NCI-H1417 treated with DMSO at 0.1 percent for 48 hours (cell line): Measurements from ENCODE around the gene OSR1.
"Not testable (repeated sequence)": the region's sequence is repeated elsewhere in the genome, so short reads cannot be mapped to it uniquely, and the experiment has no call there.

ENCODE experiments used
- DNase-seq: peaks from one replicate; lab custom pipeline; 2025; lab: John Stamatoyannopoulos, UW

The OSR1 gene

GRCh38 chr2:19358242-19359020, at the start of gene OSR1:
Gene OSR1, minus strand, starts transcription at chr2:19358623. Its CDS starts 4,818 bp downstream, at chr2:19353805.
- DNase-seq: no peak

- DNase-seq: no peak
These were observed 45.4 kb upstream of the OSR1 start for GRCh38 chr2:19403785-19404184.

DNA sequence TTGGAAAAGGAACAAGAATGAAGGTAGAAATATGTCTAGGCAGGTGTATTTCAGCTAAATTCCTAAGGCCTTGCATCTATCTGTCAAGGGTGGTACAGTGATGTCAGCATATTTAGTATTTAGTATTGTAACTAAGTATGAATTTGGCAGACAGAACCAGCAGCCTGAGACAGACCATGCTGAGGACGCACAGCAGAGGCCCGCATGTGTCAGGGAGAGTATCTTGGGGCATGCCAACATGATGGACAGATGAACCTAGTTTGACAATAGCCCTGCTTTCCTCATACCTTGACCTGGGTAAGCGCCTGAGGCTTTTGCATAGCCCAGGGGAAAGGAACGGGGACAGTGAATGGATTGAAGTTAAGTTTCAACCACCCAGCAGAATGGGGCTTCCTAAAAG, 33.8 kb upstream of the OSR1 start:
- no peak for DNase-seq

- not testable (repeated sequence) for DNase-seq
These were observed 31.0 kb upstream of the OSR1 start for GRCh38 chr2:19389469-19389868.

DNA sequence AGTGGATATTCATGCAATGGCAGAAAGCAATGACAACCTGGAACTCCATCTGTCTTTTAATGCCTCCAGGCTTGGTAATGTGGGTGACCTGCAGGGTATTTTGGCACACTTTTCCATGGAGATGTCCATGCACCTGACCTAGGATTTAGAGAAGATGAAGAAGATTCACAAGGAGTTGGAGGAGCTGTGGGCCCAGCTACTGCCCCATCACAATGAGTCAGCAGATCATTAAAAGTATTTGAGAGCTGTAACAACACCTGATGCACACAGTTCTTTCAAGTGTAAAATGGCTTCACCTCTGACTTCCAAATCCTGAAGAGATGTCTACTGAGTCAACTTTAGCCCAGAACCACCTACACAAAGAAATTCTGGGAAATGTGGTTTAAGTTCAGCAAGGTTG, 22.1 kb upstream of the OSR1 start:
- no peak for DNase-seq

DNA sequence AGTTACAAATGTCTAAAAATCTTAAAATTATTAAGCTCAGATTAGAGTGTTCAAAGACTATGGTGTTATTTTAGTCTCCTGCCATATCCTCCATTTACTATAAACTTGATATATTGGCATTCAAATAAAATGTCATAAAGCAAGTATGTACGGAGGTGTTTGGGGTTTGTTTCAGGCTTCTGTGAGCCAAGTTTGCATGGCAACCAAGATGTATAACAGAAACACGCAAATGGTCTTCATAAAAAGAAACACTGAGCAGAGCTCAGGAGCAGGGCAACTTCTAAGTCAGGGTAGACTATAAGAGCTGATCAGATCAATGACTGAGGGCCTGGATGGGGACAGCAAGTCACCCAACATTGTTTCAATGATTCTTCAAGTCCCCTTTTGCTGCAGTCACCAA, 20.5 kb upstream of the OSR1 start:
- DNase-seq: no peak

DNA sequence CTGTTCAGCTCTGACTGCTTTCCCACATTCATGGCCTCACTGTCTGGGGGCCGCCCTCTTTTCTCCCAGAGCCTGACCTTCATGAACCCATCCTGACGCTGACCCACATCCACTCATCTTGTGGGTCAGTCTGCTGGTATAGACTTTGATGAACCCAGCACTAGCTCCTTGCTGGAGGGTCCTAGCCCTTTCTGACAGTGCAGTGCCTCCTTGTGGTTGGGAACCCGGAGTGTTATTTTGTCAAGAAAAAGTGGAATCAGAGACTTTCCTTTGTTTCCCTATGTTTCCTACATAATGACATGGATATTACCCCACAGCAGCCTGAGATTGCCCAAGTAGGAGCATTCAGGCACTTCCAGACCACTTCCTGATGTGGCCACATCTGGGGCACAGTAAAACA, 19.3 kb upstream of the OSR1 start:
- no peak for DNase-seq

DNA sequence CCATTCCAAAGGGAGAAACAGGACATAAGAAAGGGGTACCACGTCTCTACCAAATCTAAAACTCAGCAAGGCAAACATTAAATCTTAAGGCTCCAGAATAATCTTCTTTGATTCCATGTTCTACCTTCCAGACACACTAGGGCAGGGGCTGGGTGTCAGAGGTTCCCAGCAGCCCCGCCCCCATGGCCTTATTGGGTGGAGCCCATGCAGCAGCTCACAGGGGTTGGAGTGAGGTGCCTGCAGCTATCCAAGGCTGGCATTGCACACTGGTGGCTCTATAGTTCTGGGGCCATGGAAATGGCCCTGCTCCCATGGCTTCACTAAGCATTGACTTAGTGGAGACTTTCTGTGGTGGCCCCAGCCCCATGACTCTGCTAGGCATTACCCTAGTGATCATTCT, 14.9 kb upstream of the OSR1 start:
- DNase-seq: no peak

DNA sequence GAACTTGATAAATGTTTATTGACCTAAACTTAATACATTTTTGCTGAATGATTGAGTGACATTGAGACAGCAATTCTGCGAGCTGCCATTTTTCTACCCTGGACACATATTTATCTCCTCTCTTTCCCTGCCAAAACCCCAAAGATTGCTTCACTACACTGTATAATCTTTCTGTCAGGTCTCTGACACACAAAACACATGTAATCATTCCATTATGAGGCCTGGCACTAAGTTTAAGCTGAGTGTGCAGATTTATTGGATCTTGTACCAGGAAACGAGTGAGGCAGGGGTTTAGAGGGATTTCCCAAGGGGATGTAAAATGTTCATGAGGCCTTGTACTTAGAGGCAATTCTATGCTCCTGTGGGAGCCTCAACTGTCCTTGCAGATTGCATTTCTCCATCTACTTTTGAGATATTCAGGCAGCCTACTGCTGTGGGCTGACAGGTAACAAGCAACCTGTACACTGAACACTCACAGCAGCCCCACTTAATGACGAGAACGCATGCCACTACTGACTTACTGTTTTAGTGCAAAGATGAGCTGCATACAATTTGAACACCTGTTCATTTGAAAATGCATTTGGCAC, 13.7 kb upstream of the OSR1 start:
- no peak for DNase-seq

- no peak for DNase-seq
These were observed 11.0 kb upstream of the OSR1 start for GRCh38 chr2:19369341-19369955.

GRCh38 chr2:19368760-19369159, 10.3 kb upstream of the OSR1 start:
- no peak for DNase-seq

GRCh38 chr2:19367326-19367725, 8.9 kb upstream of the OSR1 start:
- DNase-seq: no peak

DNA sequence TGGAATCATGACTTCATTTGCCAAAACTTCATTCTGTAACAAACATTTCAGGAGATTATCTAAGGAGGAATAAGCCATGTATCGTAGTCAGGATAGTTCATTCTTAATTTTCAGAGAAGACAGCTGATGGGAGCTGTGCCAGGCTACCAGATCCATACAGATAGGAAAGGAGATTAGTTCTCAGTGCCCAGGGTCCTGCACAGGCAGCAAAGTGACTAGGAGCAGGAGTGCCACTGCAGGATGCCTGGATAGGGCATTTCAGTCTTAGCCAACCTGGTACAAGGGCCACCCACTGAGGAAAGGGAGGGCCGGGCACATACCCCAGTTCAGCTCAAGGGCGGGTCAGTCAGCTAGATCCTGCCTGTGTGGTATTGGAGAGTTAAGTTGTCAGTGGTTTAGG, 6.7 kb upstream of the OSR1 start:
- DNase-seq: no peak

DNA sequence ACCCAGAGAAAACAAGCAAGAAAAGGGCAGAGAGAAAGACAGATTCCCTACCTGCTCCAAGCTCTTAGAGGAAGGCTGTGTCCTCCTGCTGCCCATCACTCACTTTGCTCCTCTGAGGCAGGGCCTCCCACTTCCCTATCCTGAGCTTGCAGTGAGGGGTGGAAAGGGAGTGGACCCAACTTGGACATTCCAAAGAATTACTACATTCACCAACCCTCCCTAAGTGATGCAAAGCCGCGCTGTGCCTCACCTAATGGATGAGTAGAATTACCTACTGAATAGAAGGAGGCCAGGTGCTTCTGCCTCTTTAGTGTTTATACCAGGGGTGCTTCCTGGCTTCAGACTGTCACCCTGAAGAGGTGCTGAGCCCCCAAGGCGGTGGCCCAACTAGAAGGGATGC, 5.6 kb upstream of the OSR1 start:
- no peak for DNase-seq

DNA sequence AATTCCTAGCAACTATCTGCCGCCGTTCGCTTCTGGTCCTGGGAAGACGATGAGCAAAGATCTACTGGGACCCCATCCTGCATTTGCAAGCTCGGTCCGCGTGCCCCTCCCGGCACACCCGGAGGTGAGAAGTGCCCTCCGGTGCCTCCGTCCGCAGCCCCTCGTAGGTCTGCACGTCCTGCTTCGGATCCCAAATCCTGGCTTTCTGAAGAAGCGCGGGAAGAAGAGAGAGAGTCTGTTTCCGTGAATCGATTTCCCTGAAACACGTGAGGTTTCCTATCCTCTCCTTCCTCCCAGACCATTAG, 5.0 kb upstream of the OSR1 start:
- DNase-seq: no peak

- peak; percentile 41 for DNase-seq
These were observed 4.5 kb upstream of the OSR1 start for GRCh38 chr2:19362755-19363473.

- no peak for DNase-seq
These were observed 3.8 kb upstream of the OSR1 start for GRCh38 chr2:19362094-19362754.

DNA sequence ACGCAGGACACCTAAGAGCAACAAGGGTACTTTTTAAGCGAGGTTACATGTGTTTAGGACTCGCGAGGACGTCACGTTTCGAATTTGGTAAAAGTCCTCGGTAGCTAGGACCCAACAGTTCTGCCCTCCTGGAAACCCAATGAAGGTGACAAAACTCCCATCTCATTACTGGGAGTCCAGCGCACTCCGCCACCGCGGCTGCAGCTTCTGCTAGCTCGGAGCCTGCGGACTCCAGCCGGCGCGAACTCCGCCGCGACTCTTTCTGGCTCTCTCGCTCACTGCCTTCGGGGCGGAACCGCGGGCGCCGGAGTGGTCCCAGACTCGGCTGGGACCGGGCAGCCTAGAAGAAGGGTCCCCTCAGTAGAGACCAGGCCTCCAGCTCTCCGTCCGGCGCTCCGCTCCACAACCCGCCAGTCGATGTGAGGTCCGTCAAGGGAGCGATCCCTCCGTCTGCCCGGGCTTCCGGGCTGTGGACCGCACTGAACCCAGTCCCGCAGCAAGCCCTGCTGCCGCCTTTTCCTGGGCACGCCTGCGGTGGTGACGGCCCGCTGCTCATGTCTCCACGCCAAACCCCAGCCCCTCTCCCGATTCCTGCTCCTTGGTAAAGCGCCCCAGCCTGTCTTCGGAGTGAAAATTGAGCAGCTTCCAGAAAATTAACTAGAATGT, 3.0 kb upstream of the OSR1 start:
- DNase-seq: no peak

DNA sequence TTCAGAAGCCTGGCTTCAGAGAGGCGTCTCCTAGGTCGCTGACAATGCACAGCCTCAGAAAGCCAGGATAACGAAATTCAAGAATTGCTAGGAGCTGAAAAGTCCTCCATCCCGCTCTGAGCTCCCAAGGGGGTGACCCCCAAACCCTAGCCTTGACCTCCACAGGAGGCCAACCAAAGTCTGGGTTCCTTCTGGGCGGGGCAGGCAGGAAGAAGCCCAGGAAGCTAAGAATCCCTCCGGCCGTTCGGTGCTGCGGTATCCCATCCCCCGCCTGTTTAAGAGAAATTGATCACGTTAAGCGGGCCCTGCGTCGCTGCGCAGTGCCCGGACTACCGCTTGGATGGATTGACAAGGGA, 2.5 kb upstream of the OSR1 start:
- no peak for DNase-seq

GRCh38 chr2:19360266-19360965, 2.0 kb upstream of the OSR1 start:
- DNase-seq: no peak

GRCh38 chr2:19359456-19359855, 1.0 kb upstream of the OSR1 start:
- DNase-seq: no peak

DNA sequence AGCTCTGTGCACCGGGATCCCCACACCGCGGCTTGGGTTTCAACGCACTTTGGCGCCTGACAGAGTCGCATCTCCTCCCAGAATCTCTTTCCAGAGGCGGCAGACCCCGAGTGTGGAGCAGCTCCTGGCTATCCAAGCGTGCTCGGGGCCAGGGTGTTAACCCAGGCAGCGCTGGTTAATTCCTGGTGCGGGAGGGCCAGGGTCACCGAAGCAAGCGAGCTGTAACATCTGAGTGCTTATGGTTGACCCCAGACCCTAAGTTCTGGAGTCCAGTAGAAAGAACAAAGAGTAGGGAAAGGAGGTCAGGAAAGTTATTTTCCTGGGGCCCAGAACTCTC, 566 bp upstream of the OSR1 start:
- no peak for DNase-seq
